BLaER1 (cell line): ENCODE measurements around the gene NCOA6.
"Not testable (repeated sequence)": the region's sequence is repeated elsewhere in the genome, so short reads cannot be mapped to it uniquely, and the experiment has no call there.

Experiments
- H3K27ac ChIP-seq: shearing (Covaris generic); formaldehyde crosslinking; 2 replicates; pipeline ENCODE4 v1.8.1; 2022
- H3K27me3 ChIP-seq: shearing (Covaris generic); formaldehyde crosslinking; 2 replicates; pipeline ENCODE4 v1.8.1; 2022
- H3K36me3 ChIP-seq: shearing (Covaris generic); formaldehyde crosslinking; 2 replicates; pipeline ENCODE4 v1.8.1; 2022
- H3K4me1 ChIP-seq: shearing (Covaris generic); formaldehyde crosslinking; 2 replicates; pipeline ENCODE4 v1.8.1; 2022
- H3K4me2 ChIP-seq: shearing (Covaris generic); formaldehyde crosslinking; 2 replicates; pipeline ENCODE4 v1.8.1; 2022
- H3K4me3 ChIP-seq: shearing (Covaris generic); formaldehyde crosslinking; 2 replicates; pipeline ENCODE4 v1.8.1; 2022
- H3K9ac ChIP-seq: shearing (Covaris generic); formaldehyde crosslinking; 2 replicates; pipeline ENCODE4 v1.8.1; 2022
- H3K9me3 ChIP-seq: shearing (Covaris generic); formaldehyde crosslinking; 2 replicates; pipeline ENCODE4 v1.8.1; 2022
- H4K20me1 ChIP-seq: shearing (Covaris generic); formaldehyde crosslinking; 2 replicates; pipeline ENCODE4 v1.8.1; 2022
- Cebpa-rat ChIP-seq: shearing (Covaris generic); IDR thresholded peaks from 2 replicates; pipeline ENCODE4 v1.8.1; 2022

The NCOA6 gene

DNA sequence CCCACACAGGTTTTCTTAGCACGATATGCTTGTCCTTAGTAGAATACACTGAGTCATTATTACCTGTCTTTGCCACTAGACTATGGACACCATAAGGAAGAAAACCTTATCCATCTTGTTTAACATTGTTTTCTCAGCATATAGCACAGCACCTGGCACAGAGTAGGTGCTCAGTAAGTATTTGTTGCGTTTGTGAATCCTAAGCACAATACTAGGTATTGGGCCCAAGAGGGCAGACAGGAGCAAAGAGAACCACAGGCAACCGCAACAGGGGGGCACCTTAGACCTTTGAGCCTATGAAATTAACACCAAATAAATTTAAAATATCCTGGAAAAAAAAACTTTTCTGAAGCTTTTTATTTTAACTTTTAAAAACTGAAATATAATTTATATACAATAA lies 3.7 kb upstream of the NCOA6 start:
- peaks cover 7% of the 10 kb centered on the region for H3K4me1 ChIP-seq
- no peak for TF ChIP-seq Cebpa-rat

DNA sequence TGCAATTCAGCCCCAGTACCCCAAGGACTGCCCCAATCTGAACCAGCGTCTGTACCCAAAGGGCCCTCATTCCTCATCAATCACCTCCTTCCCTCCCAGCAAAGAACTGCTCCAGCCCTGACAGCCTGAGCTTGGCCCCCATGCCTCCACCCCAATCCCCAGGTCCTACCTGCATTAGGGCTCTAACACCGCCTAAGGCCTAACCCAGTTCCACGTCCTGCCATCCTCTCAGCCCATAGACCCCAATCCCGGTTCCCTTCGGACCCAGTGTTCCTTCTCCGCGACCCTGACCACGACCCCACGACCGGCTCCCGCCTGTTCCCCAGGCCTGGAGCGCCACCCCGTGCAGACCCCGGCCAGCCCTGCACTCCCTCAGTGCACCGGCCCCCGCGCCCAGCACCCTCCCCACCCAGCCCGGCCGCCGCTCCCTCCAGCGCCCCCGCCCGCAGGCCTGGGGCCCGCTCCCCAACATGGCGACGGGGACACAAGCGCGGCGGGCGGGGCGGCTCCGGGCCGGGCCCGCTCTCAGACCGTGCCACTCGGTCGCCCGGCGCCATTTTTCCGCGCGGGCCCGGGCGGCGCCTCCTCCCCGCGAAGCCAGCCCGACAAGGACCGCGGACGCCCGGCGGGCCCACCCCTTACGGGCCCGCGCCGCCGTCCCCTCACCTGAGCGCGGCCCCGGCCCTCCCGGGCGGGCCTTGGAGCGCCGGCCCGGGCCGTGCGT lies 483 bp downstream of the NCOA6 start:
- H3K36me3 ChIP-seq = peaks cover 22% of the 10 kb centered on the region
- TF ChIP-seq Cebpa-rat = no peak
- peak overlapping the region; percentile 90 for H3K4me2 ChIP-seq
- H3K9me3 ChIP-seq = no peaks in the 10 kb centered on the region; the same call in 1 of the 2 replicates
- H3K27ac ChIP-seq = peak overlapping the region; percentile 99
- H3K27me3 ChIP-seq = no peaks in the 10 kb centered on the region
- peaks cover 39% of the 10 kb centered on the region for H4K20me1 ChIP-seq
- H3K4me3 ChIP-seq = peak overlapping the region; percentile 91
- H3K9ac ChIP-seq = peak overlapping the region; percentile 98
- H3K4me1 ChIP-seq = peaks cover 16% of the 10 kb centered on the region

More for the DNA sequence above, 3.7 kb upstream of the NCOA6 start:
- H3K27me3 ChIP-seq = no peaks in the 10 kb centered on the region
- H3K9me3 ChIP-seq = no peaks in the 10 kb centered on the region
- H3K9ac ChIP-seq = no peak overlapping the region
- H3K4me3 ChIP-seq = no peak overlapping the region
- peaks cover 6% of the 10 kb centered on the region; the same call in 1 of the 2 replicates for H4K20me1 ChIP-seq
- H3K36me3 ChIP-seq = no peaks in the 10 kb centered on the region
- no peak overlapping the region for H3K4me2 ChIP-seq
- H3K27ac ChIP-seq = no peak overlapping the region

DNA sequence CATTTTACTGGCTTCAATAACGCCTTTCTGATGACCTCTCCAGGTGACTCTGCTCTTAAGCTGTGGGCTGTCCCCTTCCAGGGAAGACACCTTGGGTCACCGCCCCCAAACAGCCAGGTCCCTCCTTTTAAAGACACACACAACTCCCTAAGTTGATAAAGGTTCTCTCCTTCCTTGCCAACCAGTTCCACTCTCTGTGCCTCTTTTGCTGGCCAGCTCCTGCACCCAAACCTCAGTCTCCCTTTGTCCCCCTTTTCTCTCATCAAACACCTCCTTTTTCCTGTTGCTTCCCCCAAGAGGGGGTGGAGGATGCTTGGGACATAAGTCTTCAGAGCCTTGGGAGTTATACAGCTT lies 1.0 kb downstream of the NCOA6 start:
- H3K9ac ChIP-seq = peak overlapping the region; percentile 98
- peak overlapping the region; percentile 91 for H3K4me3 ChIP-seq
- H3K4me2 ChIP-seq = peak overlapping the region; percentile 90
- no peaks in the 10 kb centered on the region; the same call in 1 of the 2 replicates for H3K9me3 ChIP-seq
- H3K27me3 ChIP-seq = no peaks in the 10 kb centered on the region
- peak overlapping the region; percentile 99 for H3K27ac ChIP-seq
- peaks cover 44% of the 10 kb centered on the region for H4K20me1 ChIP-seq
- H3K4me1 ChIP-seq = peaks cover 16% of the 10 kb centered on the region
- peaks cover 22% of the 10 kb centered on the region for H3K36me3 ChIP-seq
- no peak for TF ChIP-seq Cebpa-rat

DNA sequence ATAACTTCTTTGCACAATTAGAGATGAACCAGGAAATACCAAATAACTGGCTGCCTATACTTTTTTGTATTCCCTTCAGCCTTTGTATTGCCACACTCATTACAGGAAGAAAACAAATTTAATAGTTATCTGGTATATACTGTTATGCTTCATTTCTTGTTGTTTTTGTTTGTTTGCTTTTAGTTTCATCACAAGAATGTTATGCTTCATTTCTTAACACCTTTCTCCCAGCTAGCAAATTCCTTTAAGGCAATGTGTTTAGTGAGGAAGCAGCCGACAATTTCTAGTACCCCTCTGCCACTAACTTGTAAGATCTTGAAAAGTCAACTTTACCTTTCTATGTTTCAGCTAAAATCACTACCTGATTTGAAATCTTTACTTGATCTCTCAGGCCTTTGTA lies 1.4 kb downstream of the NCOA6 start:
- H3K9ac ChIP-seq = peak overlapping the region; percentile 98

DNA sequence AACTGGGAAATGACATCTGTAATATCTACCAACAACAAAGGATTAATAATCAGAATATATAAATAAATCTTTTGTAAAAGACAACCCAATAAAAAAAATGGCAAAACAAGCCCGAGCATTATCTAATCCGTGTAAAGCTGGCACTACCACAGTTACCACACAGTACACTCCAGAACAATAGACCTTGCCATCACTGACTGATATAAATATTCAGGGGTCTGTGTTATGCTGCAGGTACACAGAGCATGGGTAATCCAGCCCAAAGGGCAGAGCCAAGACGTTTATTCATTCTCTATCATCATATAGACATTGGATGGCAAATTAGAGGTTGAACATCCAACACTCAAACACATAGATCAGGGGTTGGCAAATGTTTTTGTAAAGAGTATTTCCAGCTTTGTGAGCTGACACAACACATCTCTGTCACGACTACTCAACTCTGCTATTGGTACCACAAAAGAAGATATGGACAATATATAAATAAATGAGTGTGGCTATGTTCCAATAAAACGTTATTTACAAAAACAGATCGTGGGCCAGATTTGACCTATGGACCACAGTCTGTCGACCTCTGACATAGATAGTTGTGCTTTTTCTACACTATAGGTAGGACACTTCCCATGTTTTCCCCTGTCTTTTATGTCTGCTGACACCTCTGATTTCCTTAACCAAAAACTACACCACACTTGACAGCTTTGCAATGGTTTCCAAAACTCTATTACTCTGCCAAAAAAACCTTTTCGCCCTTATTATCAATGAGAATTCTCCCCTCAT lies 4.5 kb downstream of the NCOA6 start:
- Histone ChIP-seq H3K9me3 (no peaks in the 10 kb centered on the region; the same call in 1 of the 2 replicates), H3K36me3 (peaks cover 22% of the 10 kb centered on the region), H3K27ac (no peak overlapping the region), H3K4me3 (no peak overlapping the region), H3K4me2 (no peak overlapping the region), H3K27me3 (no peaks in the 10 kb centered on the region), H3K4me1 (peaks cover 14% of the 10 kb centered on the region), H4K20me1 (peaks cover 79% of the 10 kb centered on the region), H3K9ac (no peak overlapping the region)
- no peak for TF ChIP-seq Cebpa-rat

More for the DNA sequence above, 1.4 kb downstream of the NCOA6 start:
- no peaks in the 10 kb centered on the region; the same call in 1 of the 2 replicates for H3K9me3 ChIP-seq
- H3K4me2 ChIP-seq = peak overlapping the region; percentile 90
- peaks cover 22% of the 10 kb centered on the region for H3K36me3 ChIP-seq
- no peak for TF ChIP-seq Cebpa-rat
- H3K27me3 ChIP-seq = no peaks in the 10 kb centered on the region
- H3K27ac ChIP-seq = peak overlapping the region; percentile 99; the same call in 1 of the 2 replicates
- H3K4me1 ChIP-seq = peaks cover 16% of the 10 kb centered on the region
- peak overlapping the region; percentile 91 for H3K4me3 ChIP-seq
- peaks cover 48% of the 10 kb centered on the region for H4K20me1 ChIP-seq

DNA sequence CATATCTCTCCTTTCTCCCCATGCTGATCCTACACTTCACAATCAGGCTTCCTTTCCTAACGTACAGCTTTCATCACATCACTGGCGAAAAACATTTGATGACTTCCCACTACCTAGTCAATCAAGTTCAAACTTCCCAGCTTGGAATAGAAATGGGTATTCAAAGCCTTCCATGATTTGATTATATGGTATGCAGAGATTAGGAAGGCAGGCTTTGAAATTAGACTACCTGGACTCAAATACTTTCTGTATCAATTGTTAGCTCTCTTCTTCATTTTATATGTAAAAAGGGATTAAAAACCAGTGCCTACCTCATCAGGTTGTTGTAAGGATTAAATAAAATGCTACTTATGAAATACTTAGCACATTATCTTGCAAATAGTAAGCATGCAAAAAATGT lies 7.7 kb downstream of the NCOA6 start:
- TF ChIP-seq Cebpa-rat = no peak
- Histone ChIP-seq H3K9me3 (no peaks in the 10 kb centered on the region; the same call in 1 of the 2 replicates), H4K20me1 (peaks cover 92% of the 10 kb centered on the region), H3K4me2 (no peak overlapping the region), H3K9ac (no peak overlapping the region), H3K4me3 (no peak overlapping the region), H3K4me1 (no peaks in the 10 kb centered on the region), H3K27me3 (no peaks in the 10 kb centered on the region), H3K27ac (no peak overlapping the region), H3K36me3 (peaks cover 22% of the 10 kb centered on the region)

DNA sequence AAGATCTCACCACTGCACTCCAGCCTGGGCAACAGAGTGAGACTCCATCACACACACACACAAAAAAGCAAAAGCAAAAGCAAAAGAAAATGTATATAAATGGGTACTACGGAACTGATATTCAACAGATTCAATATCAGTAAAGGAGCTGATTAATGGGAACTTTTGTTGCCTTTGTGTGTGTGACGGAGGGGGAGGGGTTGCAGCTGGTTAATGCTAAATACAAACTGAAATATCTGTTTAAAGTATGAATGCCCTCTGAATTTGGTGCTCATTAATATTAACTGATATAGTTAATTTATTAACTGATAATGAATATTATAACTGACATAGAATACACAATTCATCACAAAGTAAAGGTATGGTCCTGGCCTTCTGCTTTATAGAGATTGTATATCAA lies 8.4 kb downstream of the NCOA6 start:
- Histone ChIP-seq H3K4me3 (no peak overlapping the region), H3K27ac (no peak overlapping the region), H4K20me1 (peaks cover 93% of the 10 kb centered on the region), H3K27me3 (no peaks in the 10 kb centered on the region), H3K9me3 (no peaks in the 10 kb centered on the region; the same call in 1 of the 2 replicates), H3K36me3 (peaks cover 16% of the 10 kb centered on the region), H3K4me2 (no peak overlapping the region), H3K9ac (no peak overlapping the region), H3K4me1 (no peaks in the 10 kb centered on the region)
- no peak for TF ChIP-seq Cebpa-rat

DNA sequence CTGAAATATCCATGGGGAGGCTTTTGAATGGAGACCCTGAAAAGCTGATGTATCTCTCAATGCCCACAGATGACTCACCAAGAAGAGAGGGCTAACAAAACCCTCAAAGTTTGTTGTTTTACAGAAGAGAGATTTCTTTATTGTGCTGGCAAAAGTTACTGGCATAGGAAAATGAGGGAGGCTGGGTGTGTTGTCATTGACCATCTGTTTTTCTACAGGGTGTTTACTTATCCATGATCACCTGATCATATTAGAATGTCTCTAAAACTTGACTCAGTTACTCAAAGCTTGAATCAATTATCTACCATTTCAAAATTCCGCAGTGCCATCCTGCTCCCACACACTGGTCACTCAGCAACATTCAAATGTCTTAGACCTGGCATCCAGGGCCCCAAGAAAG lies 9.8 kb downstream of the NCOA6 start:
- Histone ChIP-seq H3K27ac (no peak overlapping the region), H3K4me3 (no peak overlapping the region), H3K9ac (no peak overlapping the region), H3K27me3 (no peaks in the 10 kb centered on the region), H4K20me1 (peaks cover 89% of the 10 kb centered on the region), H3K4me1 (no peaks in the 10 kb centered on the region), H3K36me3 (0 out of 2 replicates have a peak, but pooled peaks cover 6% of the 10 kb centered on the region), H3K9me3 (no peaks in the 10 kb centered on the region), H3K4me2 (no peak overlapping the region)
- no peak for TF ChIP-seq Cebpa-rat

DNA sequence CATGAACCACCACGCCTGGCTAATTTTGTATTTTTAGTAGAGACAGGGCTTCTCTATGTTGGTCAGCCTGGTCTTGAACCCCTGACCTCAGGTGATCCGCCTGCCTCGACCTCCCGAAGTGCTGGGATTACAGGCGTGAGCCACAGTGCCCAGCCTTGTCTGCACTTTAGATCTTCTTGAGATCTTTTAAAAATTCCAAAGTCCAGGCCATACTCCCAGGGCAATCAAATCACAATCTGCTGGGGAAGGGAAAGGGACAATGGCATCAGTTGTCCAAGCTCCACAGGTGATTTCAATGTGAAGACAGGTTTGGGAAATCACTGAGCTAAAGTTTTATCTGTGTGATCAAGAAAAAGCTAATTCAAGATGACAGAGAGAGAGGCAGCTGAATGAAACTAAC lies 16.9 kb downstream of the NCOA6 start:
- Histone ChIP-seq H3K9ac (no peak overlapping the region), H3K4me2 (no peak overlapping the region), H3K4me3 (no peak overlapping the region), H3K4me1 (peaks cover 4% of the 10 kb centered on the region; the same call in 1 of the 2 replicates), H4K20me1 (peaks cover 80% of the 10 kb centered on the region), H3K27me3 (no peaks in the 10 kb centered on the region), H3K27ac (no peak overlapping the region), H3K36me3 (peaks cover 22% of the 10 kb centered on the region), H3K9me3 (no peaks in the 10 kb centered on the region)
- TF ChIP-seq Cebpa-rat = no peak

DNA sequence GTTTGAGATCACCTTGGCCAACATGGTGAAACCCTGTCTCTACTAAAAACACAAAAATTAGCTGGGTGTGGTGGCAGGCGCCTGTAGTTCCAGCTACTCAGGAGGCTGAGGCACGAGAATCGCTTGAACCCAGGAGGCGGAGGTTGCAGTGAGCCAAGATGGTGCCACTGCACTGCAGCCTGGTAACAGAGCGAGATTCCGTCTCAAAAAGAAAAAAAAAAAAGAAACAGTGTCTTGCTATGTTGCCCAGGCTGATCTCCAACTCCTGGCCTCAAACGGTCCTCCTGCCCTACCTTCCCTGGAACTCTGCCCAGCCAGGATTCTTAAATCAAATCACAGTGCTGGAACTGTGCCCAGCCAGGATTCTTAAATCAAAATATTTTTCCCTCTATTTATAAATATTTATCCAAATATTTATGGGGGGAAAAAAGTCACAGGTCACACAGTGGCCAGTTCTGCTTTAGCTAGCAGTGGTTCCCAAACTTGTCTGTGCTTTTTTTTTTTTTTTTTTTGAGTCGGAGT lies 17.4 kb downstream of the NCOA6 start:
- not testable (repeated sequence) for H3K4me2 ChIP-seq, H3K27ac ChIP-seq, H3K9me3 ChIP-seq, H3K4me1 ChIP-seq, H3K4me3 ChIP-seq, H3K27me3 ChIP-seq, H3K9ac ChIP-seq
- Histone ChIP-seq H4K20me1 (peaks cover 77% of the 10 kb centered on the region), H3K36me3 (peaks cover 26% of the 10 kb centered on the region)
